Stimulated activated CD4-positive, alpha-beta T cell treated with anti-CD3 and anti-CD28 coated beads, Interleukin-12 subunit alpha, Interleukin-12 subunit beta, amount 100 ng/mL, for 48 hours (primary cell): ENCODE results near the gene SZT2.

Source experiments
- DNase-seq, 3 donors: peaks; one replicate each; pipeline ENCODE4 v3.0.0-alpha.2; 2020; ENCODE audit warnings: low read depth in 2 of 3, low spot score in 1 of 3

Gene SZT2

GRCh38 chr1:43441166-43441893 lies 51.6 kb downstream of the SZT2 start:
- no peak for DNase-seq

DNA sequence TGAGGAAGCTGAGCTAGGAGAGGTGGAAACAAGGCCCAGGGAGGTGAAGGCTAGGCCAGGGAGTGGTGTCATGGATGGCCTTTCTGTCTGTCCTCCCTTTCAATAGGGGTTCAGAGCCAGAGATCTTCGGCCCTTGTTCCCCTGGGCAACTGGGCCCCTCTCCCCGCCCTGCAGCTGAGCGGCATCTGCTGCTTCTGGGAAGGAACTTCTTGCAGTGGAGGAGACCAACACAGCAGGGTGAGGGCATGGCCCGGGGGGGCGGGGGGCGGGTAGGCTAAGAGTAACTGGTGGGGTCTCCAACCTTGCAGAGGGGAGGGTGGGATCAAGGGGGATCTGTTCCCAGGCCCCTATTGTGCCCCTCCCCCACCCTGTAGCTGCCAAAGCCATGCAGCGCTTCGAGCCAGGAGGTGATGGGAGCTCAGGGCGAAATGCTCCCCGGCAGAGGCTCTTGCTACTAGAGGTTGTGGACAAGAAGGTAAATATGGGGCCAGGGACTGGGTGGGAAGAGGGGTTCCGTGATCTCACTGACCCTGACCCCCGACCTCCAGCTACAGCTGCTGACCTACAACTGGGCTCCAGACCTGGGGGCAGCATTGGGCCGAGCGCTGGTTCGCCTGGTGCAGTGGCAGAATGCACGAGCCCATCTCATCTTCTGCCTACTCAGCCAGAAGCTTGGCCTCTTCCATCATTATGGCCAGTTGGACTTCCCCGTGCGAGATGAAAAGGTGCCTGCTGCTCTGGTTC lies 52.4 kb downstream of the SZT2 start:
- no peak for DNase-seq

DNA sequence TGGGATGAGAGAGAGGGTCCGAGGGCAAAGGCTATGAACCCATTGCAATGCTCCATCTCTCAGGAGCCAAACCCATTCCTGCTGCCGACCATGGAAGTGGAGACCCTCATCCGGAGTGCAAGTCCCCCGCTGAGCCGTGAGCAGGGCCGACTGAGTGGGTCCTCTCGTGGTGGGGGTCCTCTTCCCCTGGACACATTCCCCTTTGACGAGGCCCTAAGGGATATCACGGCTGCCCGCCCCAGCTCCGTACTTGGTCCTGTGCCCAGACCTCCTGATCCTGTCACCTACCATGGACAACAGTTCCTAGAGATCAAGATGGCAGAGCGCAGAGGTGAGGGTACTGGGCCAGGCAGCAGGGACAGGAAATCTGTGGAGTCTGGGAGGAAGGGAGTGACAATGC lies 53.1 kb downstream of the SZT2 start:
- DNase-seq, result no peak

DNA sequence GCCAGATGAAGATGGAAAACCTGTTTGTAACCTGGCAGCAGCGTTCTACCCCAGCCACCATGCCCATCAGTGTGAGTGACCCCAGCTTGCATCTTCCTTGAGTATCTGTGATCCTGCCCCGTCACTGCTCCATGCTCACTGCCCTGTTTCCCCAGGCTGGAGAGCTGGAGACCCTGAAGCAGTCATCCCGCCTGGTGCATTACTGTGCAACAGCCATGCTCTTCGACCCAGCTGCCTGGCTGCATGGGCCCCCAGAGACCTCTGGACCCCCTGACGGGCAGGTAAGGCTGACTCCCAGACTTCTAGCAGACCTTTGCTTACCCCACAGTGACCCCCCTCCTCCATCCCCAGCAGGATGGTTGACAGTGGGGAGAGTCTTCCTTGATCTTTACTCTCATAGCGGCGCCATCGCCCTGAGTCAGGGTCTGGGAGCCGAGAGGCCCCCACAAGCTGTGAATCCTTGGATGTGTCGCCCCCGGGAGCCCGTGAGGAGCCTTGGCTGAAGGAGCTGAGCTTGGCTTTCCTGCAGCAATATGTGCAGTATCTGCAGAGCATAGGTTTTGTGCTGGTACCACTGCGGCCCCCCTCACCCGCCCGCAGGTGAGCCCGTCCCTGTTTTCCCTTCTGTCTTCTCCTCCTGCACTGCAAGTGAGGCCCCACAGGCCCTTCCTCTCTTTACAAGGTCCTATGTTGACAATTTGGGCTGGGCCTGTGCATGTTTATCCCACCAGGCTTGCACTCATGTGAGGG lies 53.7 kb downstream of the SZT2 start:
- DNase-seq, result no peak

DNA sequence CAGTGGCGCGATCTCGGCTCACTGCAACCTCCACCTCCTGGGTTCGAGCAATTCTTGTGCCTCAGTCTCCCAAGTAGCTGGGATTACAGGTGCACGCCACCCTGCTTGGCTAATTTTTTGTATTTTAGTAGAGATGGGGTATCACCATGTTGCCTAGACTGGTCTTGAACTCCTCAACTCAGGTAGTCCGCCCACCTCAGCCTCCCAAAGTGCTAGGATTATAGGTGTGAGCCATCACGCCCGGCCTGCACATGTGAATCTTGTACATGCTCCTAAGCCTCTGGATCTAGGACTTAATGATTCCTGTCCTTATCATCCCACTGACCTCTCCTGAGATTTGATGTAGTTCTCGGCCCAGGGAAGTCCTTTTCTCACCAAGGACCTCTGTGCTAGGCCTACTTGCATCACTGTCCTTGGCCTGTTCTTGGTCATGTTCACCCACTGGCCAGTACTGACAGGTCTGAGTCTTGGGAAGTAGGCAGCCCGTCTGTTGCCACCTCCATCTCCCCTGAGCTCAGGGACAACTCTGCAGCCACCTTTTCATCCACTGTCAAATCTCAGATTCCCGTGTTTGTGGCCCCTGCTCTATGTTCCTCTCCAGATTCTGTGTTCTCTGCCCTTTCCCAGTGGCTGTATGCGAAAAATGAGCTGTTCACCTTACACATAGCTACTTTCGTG lies 54.6 kb downstream of the SZT2 start:
- no peak for DNase-seq

DNA sequence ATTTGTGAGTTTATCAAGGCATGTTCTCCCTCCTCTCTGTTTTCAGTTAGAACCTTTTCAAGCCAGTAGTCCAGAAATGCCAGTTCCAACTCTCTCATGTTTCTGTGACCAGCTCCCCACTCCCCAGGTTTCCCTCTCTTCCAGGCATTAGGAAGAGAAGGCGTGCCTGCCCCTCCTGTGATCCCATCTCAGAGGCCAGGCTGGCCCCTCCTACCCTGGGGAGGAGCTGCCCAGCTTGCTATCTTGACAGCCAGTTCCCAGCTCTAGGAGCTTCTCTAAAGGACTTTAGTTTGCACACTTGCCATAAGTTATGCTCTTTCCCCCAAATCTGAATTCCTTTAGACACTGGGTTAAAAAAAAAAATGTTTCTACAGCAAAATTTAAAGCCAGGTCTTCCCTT lies 55.1 kb downstream of the SZT2 start:
- DNase-seq, result no peak

- DNase-seq, result no peak
Measured at GRCh38 chr1:43445606-43446387, 56.1 kb downstream of the SZT2 start.

DNA sequence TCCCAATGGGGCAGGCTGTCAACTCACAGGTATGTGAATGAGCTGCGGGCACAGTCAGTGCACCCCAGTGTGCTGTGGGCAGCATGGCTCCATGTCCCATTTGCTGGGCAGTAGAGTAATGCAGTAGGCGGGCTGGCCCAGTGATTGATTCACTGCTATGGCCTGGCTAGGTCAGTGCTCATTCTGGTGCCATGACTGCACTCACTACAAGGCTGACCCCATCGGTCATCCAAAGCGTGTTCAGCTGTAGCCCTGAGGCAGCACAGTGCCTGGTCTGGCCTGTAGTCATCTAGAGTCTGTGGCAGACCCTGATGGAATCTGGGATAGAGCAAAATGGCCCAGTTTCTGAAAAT lies 56.7 kb downstream of the SZT2 start:
- no peak for DNase-seq

GRCh38 chr1:43446881-43447835 lies 57.5 kb downstream of the SZT2 start:
- DNase-seq, result no peak

GRCh38 chr1:43447891-43448708 lies 58.4 kb downstream of the SZT2 start:
- no peak for DNase-seq

GRCh38 chr1:43448955-43449707 lies 59.4 kb downstream of the SZT2 start:
- DNase-seq, result no peak

DNA sequence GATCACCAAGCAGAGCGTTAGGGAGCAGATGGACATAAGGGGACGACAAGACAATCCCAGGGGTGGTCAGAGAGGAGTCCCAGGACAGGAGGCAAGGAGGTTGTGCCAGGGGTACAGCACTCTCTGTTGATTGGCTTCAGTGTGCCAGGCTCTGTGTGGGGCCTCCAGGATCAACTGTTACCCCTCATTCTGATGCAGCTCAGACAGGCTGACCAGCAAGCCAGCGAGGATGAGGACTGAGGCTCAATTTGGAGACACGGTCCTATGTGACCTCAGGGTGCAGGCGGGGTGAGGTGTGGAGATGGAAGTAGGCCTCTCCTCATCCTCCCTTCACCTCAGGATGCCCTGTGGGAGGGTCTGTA lies 60.0 kb downstream of the SZT2 start:
- no peak for DNase-seq

DNA sequence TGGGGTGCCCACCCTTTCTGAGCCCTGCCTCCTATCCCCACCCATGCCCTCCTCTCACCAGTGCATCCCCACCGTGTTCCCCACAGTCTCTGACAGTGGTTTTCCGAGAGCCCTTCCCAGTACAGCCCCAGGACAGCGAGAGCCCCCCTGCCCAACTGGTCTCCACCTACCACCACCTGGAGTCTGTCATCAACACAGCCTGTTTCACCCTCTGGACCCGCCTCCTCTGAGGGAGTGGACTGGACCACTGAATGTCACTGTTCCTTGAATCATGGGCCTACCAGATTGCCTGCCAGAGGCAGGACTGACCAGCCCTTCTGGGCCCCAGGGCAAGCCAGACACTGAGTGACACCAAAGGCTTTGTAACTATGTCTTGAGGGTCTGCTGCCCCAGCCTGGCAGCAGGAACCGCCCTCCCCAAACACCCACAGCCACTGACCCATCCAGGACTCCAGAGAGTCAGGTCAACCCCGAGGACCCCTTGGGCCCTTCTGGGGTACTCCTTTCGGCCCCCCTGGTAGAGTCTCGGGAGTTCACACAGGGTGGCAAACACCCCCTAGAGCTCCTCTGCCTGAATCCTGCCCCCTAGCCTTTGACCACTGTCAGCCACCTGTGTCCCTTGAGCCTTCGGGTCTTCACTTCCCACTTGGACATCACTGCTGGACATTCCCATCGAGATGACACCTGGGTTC lies 60.7 kb downstream of the SZT2 start:
- no peak for DNase-seq

DNA sequence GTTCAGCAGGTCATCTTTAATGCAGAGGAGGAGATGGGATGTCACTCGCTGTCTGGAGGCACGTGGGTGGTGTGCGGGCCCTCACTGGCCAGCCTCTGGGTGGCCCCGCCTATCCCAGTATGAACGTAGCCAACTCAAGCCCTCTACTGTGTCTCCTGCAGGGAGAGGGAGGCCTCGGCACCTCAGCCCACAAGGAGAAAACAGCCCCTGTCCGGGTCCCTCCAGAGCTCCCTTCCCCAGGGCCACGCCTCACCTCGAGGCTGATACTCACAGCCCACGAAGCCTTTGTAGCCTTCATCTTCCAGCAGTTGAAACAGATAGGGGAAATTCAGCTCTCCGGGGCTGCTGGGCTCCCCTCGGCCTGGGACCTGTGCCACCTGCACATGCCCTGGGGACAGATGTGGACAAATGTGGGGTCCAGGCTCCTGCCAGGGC lies 61.5 kb downstream of the SZT2 start:
- no peak for DNase-seq

DNA sequence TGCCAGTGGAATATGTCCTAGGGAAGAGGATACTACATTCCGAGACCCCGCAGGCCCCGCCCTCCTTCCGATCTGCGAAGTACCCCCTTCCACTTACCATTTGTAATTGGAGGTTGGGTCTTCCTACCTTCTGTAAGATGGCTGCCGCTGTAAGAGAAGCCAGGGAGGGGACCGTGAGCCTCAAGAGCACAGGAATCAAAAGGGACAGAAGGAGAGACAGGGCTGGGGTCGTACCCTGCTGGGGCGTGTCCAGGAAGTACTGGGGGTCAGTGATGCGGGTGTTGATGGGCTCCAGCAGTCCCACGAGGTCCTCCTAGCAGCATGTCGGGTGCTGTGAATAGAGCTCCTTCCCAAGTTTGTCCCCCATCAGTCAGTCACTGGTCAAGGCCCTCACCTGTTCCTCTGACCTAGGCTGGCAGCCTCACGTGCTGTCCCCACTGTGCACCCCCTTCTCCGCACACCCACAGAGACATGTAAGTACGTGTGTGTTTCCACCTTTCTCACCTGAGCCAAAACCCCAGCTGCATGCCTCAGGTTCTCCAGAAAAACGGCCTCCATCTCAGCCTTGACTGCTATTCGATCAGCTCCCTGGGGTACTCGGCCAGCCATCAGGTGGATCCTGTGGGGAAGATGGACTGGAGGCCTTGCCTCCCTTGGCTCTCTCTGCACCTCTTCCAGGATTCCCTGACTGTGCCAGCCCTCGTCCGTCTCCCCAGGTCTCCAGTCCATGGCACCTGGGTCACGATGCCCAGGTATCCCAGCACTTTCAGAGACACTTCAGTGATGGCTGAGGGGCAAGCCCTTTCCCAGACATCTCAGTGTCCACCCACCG lies 62.2 kb downstream of the SZT2 start:
- no peak for DNase-seq

DNA sequence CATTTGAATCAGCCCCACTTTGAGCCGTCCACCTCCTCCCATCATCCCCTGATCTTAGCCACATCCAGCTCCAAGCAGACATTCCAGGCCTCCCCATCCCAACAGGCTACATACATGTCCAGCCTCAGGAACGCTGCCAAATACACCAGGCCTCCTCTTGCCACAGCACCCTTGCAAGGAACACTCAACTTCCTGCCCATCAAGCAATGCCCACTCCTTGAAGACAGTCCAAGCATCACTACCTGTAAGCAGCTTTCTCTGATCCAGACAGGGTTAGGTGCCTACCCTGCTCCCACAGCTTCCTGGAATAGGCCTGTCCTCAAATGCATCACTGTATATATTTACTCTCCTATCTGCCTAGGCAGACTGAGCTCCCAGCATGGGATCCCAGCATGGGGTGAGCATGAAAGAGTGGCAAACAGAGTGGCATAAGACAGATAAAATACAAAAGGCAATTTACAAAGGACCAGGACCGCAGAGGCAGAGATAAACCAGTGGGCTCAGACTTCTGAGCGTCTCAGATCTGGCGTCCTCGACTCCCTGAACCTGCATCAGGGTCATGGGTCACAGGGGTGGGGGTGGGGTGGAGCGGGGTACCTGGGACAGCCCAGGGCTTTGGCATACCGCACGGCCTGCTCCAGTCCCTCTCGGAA lies 63.2 kb downstream of the SZT2 start:
- no peak for DNase-seq
